Measurements from ENCODE around the gene MRGPRE.

Gene MRGPRE

DNA sequence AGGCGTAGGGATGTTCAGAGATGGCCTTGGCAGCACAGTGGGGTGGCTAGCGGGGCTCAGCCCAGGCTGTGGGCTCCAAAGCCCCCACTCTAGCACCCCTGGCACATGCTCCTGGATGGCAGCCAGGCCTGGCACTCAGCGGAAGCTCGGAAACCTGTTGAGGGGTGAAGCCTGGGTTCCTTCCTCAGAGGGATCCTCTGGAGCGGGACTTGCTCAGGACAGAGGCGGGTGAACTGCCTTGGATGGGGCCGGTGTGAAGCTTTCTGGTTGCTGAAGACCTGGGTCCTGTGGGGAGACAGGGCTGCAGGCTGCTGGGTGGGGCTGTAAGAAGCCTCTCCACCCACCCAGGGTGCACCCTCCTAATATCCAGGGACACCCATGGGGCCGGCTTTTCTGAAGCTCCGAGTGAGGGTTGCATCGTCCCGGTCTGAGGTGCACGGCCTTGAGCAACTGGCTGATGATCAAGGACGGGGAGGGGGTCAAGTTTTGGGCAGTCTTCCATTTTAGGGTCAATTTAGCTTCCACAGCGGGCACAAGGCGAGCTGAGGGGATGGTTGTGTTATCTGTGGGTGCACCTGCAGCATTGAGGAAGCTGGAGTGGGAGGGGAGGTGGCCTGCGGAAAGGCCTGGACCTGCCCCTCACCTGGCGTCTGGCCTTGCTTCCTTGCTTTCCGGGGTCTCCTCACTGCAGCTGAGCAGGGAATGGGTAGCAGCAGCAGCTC lies 5.2 kb downstream of the MRGPRE start:
- DNase-seq = no peak

DNA sequence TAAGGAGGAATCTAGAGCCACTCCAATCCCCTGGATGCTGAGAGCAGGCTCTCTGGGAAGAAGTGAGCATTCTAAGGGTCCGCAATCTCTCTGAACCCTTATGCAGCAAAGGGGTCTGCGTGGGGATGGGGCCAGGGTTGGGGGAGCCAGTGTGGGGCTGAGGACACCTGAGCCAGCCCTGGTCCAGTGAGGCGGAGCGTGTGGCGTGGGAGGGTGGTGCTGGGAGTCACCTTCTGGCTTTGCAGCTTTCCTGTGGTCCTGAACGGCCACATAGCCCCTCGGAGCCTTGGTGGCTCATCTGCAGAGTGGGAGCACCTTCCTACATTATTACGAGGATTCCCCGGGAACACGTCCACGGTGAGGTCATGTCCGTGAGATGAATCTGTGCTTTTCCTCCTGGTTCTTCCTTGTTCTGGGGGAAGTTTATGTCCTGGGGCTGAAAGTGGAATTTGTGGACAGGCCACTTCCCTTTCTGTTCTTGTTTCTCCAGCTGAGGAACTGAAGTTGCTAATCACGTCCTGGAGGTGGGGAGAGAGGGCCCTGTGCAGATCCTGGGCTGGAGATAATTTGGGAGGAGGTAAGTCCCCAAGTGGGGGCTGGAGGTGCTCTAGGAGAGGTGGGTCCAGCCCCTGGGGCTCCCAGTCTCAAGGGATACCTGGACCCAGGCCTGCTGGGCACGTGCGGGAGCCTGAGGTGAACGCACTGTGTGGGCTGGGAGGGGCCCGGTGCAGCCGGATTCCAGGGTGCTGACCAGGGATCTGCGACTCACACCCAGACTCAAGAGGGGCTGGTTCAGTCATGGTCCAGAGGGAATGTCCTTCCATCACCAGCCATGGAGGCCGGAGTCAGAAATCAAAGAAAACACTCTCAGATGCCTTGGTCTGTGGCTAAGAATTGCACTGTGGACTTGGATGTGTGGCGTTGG lies 6.1 kb downstream of the MRGPRE start:
- DNase-seq = no peak

DNA sequence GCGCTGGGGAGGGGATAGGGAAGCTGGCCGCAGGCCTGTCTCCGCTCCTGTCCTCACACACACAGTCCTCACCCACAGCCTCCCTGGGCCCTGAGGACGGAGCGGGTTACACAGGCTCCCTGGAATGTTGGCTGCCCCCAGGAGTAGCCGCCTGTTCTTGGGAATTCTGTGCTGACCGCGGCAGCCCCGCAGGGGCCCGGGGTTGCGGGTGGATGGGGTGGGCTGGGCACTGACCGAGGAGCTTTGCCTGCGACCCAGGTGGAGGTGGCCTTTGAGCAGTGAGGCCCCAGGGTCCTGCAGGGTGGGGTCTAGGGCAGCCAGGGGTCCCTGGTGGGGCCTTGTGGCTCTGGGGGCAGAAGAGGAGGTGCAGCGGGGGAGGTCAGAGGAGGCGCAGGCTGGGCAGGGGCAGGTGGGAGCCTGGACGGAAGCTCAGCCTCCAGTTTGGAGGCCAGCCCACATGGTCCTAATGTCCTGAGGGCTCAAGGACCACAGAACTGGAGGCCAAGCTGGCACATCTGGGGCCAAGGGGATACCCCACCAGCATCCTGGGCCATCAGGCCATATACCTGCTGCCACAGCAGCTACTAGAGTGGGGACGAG lies 7.0 kb downstream of the MRGPRE start:
- DNase-seq = no peak

DNA sequence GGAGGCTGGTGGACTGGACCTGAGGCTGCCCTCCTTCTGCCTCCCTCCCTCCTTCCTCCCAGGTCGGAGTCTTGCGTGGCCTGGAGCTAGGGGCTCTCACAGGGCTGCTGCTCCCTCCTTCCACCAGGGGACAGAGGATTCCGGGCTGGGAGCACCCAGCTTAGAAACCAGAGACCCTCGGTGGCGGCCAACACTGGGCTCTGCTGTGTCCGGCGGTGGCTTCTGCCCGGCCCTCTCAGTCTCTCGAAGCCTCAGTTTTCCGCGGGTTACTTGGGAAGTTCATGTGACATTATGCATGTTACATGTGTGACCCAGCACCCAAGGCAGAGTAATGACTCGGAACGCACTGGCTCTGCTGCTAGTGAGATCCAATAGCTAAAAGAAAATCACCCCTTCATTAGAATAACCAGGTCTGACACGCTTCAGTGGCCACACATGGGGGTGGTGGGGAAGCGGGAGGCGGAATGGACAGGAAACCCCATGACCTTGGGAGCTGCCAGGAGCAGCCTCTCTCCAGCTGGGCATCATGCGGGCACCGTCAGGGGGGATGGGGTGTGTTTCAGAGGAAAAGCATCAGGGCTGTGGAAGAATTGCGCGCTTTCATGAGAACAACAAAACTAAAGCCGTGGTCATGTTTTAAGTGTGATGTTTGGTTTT lies 7.7 kb downstream of the MRGPRE start:
- no peak for DNase-seq

DNA sequence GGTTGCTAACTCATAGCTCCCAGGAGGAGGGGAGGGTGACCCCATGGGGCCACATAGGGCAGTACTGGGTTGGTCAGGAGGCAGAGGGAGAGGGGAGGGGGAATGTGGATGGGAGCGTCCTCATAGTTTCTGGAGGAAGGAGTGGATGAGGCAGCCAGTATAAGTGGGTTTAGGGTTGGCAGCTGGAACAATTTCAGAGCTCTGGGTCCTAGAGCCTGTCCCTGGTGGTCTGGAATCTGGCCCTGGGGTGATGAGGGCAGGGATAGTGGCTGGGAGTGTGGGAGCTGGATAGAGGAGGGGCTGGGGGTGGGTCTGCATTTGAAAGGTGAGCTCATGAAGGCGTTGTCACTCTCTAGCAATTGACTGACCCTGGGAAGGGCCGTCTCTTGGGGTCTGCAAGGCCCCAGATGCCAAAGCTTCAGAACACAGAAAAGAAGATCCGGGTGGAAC lies 8.3 kb downstream of the MRGPRE start:
- no peak for DNase-seq

DNA sequence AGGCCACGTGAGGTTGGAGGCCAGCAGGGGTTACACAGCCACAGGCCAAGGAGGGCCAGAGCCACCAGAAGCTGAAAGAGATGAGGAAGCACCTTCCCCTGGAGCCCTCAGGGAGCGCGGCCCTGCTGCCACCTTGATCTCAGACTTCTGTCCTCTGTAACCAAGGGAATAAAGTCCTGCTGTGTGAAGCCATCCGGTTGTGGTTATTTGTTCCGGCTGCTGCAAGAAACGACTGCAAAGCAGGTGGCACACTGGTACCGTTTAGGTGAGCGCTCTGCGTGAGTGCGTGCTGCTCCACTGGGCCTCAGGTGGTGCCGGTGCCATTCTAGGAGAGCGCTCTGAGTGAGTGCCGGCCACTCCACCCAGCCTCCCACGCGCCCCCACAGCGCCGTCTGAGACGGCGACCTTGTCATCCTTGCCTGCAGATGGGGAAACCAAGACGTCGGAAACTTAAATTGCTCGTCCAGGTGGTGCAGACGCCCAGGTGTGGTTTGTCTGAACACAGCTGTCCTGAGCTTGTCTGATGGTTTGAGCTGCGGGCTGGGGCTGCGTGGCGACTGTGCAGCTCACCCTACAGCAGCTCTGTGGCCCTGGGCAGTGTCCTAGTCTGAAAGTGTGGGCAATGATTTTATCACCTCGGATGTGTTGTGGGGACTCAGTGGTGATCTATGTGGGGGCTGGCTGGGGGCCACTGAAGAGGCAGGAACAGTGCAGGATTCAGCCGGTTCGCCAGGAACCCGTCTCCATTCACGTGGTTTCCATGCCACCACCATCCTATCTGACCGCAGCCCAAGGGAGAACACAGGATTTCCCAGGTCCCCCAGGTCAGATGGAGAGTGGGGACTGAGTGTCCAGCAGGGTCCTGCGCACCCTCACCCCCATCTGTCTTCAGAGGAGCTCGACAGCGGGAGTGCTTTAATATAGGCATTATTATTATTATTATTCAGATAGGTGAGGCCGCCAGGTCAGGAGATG lies 9.0 kb downstream of the MRGPRE start:
- no peak for DNase-seq

- DNase-seq = no peak
Observed at GRCh38 chr11:3222003-3222855, 10.0 kb downstream of the MRGPRE start.

DNA sequence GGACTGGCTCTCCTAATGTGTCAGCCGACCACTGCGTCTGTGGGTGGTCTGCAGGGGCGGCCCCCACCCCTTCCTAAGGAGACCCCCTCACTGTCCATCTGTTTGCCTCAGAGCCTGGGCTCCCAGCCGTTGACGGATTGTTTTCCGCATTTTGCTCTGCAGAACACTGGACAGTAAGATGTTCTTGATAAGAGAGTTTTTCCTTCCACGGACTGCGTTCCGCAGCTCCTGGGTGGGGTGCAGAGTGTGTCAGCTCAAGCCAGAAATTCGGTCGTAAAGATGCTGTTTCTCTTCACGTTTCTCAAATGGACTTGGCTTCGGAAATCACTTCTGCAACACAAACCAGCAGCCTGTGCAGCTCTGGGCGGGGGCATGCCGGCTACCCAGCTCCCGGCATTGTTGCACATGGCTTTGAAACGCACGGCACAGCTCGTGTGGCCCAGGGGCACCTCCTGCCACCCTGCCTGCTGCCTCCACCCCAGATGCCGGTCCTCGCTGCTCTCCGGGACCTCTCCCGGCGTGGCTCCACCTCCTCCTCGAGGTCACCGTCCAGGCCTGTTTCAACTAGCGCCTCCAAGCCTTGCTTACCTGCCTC lies 10.7 kb downstream of the MRGPRE start:
- no peak for DNase-seq

DNA sequence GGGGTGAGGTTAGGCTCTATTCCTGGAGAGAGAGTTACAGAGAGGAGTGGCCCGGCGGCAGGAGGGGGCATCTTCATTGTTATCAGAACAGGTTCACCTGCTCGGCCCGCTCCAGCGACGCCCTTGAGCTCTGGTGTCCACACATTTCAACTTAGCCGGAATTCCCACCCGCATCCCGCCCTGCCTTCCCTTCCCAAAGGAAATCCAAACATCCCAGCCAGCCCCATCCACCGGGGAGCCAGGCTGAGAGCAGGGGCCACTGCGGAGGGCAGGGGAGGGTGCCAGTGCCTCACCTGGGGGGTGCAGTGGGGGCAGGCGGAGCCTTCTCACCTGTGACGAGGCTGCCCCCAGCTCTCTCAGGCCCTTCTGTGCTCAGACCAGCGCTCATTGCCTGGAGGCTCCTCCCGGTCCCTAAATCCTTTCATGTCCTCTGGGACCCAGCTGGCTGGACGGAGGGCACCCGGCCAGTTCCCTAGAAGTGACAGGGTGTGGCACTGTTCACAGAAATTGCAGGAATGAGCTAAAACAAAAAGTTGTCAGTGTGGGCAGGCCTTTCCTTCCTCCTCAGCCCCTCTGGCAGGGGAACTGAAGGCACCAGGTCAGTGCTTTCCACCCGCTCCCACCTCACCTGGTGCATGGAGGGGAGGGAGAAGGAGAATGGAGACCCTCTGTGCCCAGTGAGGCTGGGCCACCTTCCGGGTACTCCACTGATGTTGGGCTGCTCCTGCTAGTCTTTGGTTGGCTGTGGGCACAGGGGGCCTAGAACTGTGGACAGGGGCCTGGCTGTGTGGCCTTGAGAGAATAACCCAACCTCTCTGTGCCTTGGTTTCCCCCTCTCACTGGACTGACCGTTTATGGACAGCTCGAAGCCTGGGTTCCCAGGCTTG lies 11.5 kb downstream of the MRGPRE start:
- no peak for DNase-seq

GRCh38 chr11:3220101-3220500 lies 12.1 kb downstream of the MRGPRE start:
- DNase-seq = no peak

- no peak for DNase-seq
Observed at GRCh38 chr11:3219281-3219892, 12.8 kb downstream of the MRGPRE start.

GRCh38 chr11:3218483-3219280 lies 13.5 kb downstream of the MRGPRE start, which contains the start of gene MRGPRG:
TSS of gene MRGPRG (minus strand) at chr11:3218813. CDS start at chr11:3218813, 0 bp downstream.
- no peak for DNase-seq

- DNase-seq = no peak
Observed at GRCh38 chr11:3217818-3218482, 14.3 kb downstream of the MRGPRE start.

DNA sequence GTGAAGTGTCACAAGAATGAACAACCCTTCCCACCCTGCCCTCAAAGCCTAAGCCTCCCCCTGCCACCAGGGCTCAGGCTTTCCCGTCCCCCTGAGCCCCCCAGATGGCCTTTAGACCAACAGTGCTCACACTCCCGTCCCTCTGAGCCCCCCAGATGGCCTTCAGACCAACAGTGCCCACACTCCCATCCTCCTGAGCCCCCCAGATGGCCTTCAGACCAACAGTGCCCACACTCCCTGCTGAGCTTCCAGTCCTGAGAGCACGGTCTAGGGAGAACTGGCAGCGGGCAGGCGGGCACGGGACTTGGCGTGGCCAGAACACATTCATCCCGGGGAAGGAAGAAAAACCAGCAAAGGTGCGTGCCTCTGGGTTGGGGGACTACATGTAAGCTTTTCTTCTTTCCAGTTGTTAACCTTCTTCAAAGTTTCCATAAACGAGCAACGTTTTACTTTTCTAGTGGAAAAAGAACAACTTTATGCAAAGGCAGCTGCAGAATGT lies 16.1 kb downstream of the MRGPRE start:
- DNase-seq = no peak

DNA sequence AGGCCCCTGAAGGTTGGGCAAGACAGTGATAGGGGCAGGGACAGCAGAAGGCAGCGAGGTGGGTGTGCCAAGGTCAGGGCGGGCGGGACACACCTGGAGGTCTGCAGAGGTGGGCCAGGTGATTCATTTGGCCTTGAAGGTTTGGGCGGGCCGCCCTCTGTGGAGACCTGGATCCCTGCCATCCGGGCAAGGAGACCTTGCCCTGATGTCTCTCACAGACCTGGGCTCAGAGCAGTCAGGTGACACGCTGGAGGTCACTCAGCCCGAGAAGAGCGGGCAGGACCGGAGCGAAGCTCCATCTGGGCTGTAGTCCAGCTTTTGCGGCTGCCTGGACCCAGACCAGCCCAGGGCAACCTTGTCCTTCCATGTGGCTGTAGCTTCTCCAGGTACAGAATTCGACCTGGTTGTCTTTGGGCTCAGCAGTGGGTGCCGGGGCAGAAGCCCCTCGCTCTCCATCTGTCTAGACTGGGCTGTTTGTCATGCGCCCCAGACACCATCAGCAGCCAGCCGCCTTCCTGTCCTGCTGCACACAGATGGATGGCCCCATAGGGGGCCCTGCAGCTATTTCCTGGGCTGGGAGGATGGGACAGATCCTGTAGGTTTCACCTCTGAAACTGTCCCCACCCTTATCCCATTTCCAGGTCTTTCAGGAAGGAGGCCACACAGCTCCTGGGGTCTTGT lies 16.7 kb downstream of the MRGPRE start:
- DNase-seq = no peak

GRCh38 chr11:3214420-3214699 lies 17.9 kb downstream of the MRGPRE start:
- DNase-seq = no peak

All from activated CD4-positive, alpha-beta T cell treated with anti-CD3 and anti-CD28 coated beads, Interleukin-2, amount 50 U/mL, for 1 hour (primary cell).